B cell (primary cell): Measurements from ENCODE around the gene SERPINA10. TPM values are rescaled to one million over a fixed set of nuclear protein-coding genes. Genes with fewer than 3 reads are reported as not detected.

Experiments used
- ATAC-seq: fragments of 200-7000 bp; cut with Tn5 transposase; one replicate; pipeline ENCODE4 v1.10.0; 2021; ENCODE audit warnings: low read depth, mild to moderate bottlenecking, moderate number of reproducible peaks, moderate library complexity
- CTCF ChIA-PET: fragments of 350-600 bp; sonication (Branson Sonifier 250); formaldehyde crosslinking; loops from one replicate; lab custom pipeline; 2021; ENCODE audit warnings: antibody characterized with exemption, inconsistent platforms; lab: Charles Lee
- POLR2A ChIA-PET: fragments of 350-600 bp; sonication (Branson Sonifier 250); formaldehyde crosslinking; loops from one replicate; lab custom pipeline; 2021; ENCODE audit warnings: antibody characterized with exemption; lab: Charles Lee
- DNase-seq: peaks from one replicate; pipeline ENCODE4 v3.0.0; 2013
- H2AFZ ChIP-seq: 2 replicates; pipeline ENCODE4 v1.6.1; 2012; ENCODE audit warnings: mild to moderate bottlenecking, low read depth, low read length; ENCODE audit not compliant: insufficient read depth, poor library complexity, severe bottlenecking
- H3K27ac ChIP-seq, 2 donors: 1 replicate in 1 of 2; 2 replicates in 1 of 2; pipeline ENCODE4 v1.5.1; 2012 to 2013; ENCODE audit warnings: low read length in 2 of 2, mild to moderate bottlenecking in 2 of 2, moderate library complexity in 1 of 2
- H3K27me3 ChIP-seq, 4 experiments: fragments of 200-600 bp in 1 of 4; sonication (generic) in 1 of 4; replicated peaks in 1 of 4; 1 replicate in 2 of 4; 2 replicates in 2 of 4; pipeline versions ENCODE4 v1.6.1 to v1.7.0; 2013 to 2016; ENCODE audit warnings: low read length in 3 of 4, mild to moderate bottlenecking in 2 of 4, mixed read lengths in 1 of 4, moderate library complexity in 1 of 4; ENCODE audit not compliant: insufficient read depth in 4 of 4, control insufficient read depth in 3 of 4; ENCODE audit errors: control extremely low read depth in 1 of 4
- H3K36me3 ChIP-seq, 2 experiments: replicated peaks in 1 of 2; 1 replicate in 1 of 2; 2 replicates in 1 of 2; pipeline versions ENCODE4 v1.6.1 to v1.7.1; 2013; ENCODE audit warnings: low read length in 1 of 2; ENCODE audit not compliant: insufficient read depth in 2 of 2, control insufficient read depth in 1 of 2; ENCODE audit errors: control extremely low read depth in 1 of 2, extremely low read depth in 1 of 2
- H3K4me1 ChIP-seq, 2 donors: fragments of 200-600 bp in 1 of 2; sonication (generic) in 1 of 2; 1 replicate in 1 of 2; 2 replicates in 1 of 2; pipeline versions ENCODE4 v1.5.1 to v1.6.1; 2013 to 2017; ENCODE audit warnings: low read length in 2 of 2; ENCODE audit not compliant: control insufficient read depth in 2 of 2, insufficient read depth in 2 of 2
- H3K4me2 ChIP-seq: replicated peaks from 2 replicates; pipeline ENCODE3; 2012; ENCODE audit warnings: mild to moderate bottlenecking, low read depth, low read length; ENCODE audit not compliant: poor library complexity, severe bottlenecking
- H3K4me3 ChIP-seq, 5 experiments: fragments of 200-600 bp in 1 of 5; sonication (generic) in 1 of 5; 1 replicate in 3 of 5; 2 replicates in 2 of 5; pipeline versions ENCODE4 v1.5.1 to v1.7.0; 2011 to 2016; ENCODE audit warnings: low read length in 4 of 5, mild to moderate bottlenecking in 4 of 5, low read depth in 2 of 5, control low read depth in 1 of 5, moderate library complexity in 1 of 5; ENCODE audit not compliant: insufficient read depth in 1 of 5; ENCODE audit errors: control extremely low read depth in 1 of 5, extremely low read depth in 1 of 5
- H3K79me2 ChIP-seq: fragments of 200-600 bp; sonication (generic); one replicate; pipeline ENCODE4 v1.6.0; 2016; ENCODE audit warnings: low read length; ENCODE audit not compliant: control insufficient read depth, insufficient read depth
- H3K9ac ChIP-seq: fragments of 200-600 bp; sonication (generic); 2 replicates; pipeline ENCODE4 v1.6.1; 2017; ENCODE audit warnings: mild to moderate bottlenecking, low read length, moderate library complexity
- H3K9me3 ChIP-seq, 3 donors: one replicate each; pipeline versions ENCODE4 v1.6.1 to v1.7.1; 2013; ENCODE audit warnings: low read length in 2 of 3; ENCODE audit not compliant: control insufficient read depth in 2 of 3, insufficient read depth in 1 of 3; ENCODE audit errors: control extremely low read depth in 1 of 3
- H4K20me1 ChIP-seq: 2 replicates; pipeline ENCODE4 v1.6.0; 2012; ENCODE audit warnings: mild to moderate bottlenecking, low read length; ENCODE audit not compliant: insufficient read depth, control insufficient read depth, poor library complexity, severe bottlenecking
- H3K27ac Mint-ChIP-seq: one replicate; pipeline ENCODE4 v1.8.0; 2021; ENCODE audit warnings: mixed read lengths
- H3K27me3 Mint-ChIP-seq: one replicate; pipeline ENCODE4 v1.8.0; 2021; ENCODE audit warnings: mixed read lengths
- H3K4me1 Mint-ChIP-seq: one replicate; pipeline ENCODE4 v1.8.0; 2021; ENCODE audit warnings: mixed read lengths
- H3K4me3 Mint-ChIP-seq: one replicate; pipeline ENCODE4 v1.8.0; 2021; ENCODE audit warnings: mixed read lengths
- H3K9me3 Mint-ChIP-seq: one replicate; pipeline ENCODE4 v1.8.0; 2022; ENCODE audit warnings: mixed read lengths; ENCODE audit not compliant: insufficient read depth
- EZH2 ChIP-seq: IDR thresholded peaks from 2 replicates; pipeline ENCODE4 v1.6.1; 2012; ENCODE audit warnings: borderline replicate concordance, low read depth, mild to moderate bottlenecking, moderate library complexity, low read length; ENCODE audit not compliant: insufficient read depth, poor library complexity, severe bottlenecking
- WGBS: methylation state at CpG from one replicate; pipeline ENCODE4 v1.1.5; 2013; ENCODE audit warnings: missing lambda C conversion rate; ENCODE audit not compliant: insufficient coverage; 5-methylcytosine and 5-hydroxymethylcytosine counted together
- intact Hi-C: fragments of 100-400 bp; cut with micrococcal nuclease; formaldehyde crosslinking; loops from one replicate; pipeline ENCODE4 v1.10.0; 2022
- polyA plus RNA-seq: library from polyadenylated mRNA; depleted of rRNA; stranded (reverse); fragments of >200 nt; gene quantifications from 2 replicates; pipeline ENCODE4 v1.2.3, GENCODE V29; 2012
- total RNA-seq, 2 donors: library from RNA; stranded (reverse); fragments of 120-200 nt in 1 of 2; gene quantifications; 1 replicate in 1 of 2; 2 replicates in 1 of 2; pipeline versions ENCODE4 v1.2.3 to v1.2.4, GENCODE V29; 2013 to 2022
- TF ChIP-seq, protein P1 (sequence below): fragments of 200-600 bp; IDR thresholded peaks from one replicate; pipeline ENCODE4 v1.8.0; 2022; ENCODE audit warnings: antibody characterized with exemption, mild to moderate bottlenecking

Gene SERPINA10
- total and polyA plus RNA-seq, 2 donors (not counting 1 experiment from before 2014, with no cell fraction given) = not detected

DNA sequence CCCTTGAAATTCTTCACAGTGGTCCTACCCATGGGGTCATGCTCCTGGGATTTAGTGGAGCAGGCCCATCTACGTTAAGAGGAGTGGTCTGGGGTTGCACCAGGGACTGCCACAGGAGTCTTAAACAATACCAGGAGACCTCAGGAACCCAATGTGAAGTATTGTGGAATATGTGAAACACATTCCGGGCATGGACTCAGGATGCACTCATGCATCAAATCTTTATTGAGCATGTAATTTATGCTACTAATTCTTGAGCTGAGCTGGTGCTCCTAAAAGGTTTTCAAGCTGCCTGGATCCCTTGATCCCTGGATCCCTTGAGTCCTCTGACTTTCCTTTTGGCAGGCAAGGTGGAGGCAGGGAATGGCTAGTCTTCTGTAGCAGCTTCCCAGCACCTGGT lies 8.8 kb downstream of the SERPINA10 start:
- Histone ChIP-seq H3K4me3 (no peak overlapping the region), H3K27me3 (no peaks in the 10 kb centered on the region), H3K9ac (no peak overlapping the region), H3K79me2 (no peaks in the 10 kb centered on the region), H3K9me3 (peaks cover 0 to 6% (median 0%) of the 10 kb centered on the region in 3 donors), H4K20me1 (no peaks in the 10 kb centered on the region), H3K36me3 (no peaks in the 10 kb centered on the region), H3K4me2 (no peak overlapping the region), H2AFZ (no peak overlapping the region), H3K27ac (no peak overlapping the region), H3K4me1 (no peaks in the 10 kb centered on the region)
- ATAC-seq (no peak), DNase-seq (no peak)
- Mint-ChIP-seq H3K4me1 (no peaks in the 10 kb centered on the region), H3K27ac (no peak overlapping the region), H3K9me3 (peaks cover 2% of the 10 kb centered on the region), H3K4me3 (no peak overlapping the region), H3K27me3 (peaks cover 16% of the 10 kb centered on the region)
- CTCF ChIA-PET = no interaction called here
- POLR2A ChIA-PET = no interaction called here
- intact Hi-C loops = no loop called here
- 90% methylated on average over 1 of the region's 2 CpGs for WGBS
- TF ChIP-seq EZH2 = no peak
- TF ChIP-seq, protein P1, sequence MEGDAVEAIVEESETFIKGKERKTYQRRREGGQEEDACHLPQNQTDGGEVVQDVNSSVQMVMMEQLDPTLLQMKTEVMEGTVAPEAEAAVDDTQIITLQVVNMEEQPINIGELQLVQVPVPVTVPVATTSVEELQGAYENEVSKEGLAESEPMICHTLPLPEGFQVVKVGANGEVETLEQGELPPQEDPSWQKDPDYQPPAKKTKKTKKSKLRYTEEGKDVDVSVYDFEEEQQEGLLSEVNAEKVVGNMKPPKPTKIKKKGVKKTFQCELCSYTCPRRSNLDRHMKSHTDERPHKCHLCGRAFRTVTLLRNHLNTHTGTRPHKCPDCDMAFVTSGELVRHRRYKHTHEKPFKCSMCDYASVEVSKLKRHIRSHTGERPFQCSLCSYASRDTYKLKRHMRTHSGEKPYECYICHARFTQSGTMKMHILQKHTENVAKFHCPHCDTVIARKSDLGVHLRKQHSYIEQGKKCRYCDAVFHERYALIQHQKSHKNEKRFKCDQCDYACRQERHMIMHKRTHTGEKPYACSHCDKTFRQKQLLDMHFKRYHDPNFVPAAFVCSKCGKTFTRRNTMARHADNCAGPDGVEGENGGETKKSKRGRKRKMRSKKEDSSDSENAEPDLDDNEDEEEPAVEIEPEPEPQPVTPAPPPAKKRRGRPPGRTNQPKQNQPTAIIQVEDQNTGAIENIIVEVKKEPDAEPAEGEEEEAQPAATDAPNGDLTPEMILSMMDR = no peak

DNA sequence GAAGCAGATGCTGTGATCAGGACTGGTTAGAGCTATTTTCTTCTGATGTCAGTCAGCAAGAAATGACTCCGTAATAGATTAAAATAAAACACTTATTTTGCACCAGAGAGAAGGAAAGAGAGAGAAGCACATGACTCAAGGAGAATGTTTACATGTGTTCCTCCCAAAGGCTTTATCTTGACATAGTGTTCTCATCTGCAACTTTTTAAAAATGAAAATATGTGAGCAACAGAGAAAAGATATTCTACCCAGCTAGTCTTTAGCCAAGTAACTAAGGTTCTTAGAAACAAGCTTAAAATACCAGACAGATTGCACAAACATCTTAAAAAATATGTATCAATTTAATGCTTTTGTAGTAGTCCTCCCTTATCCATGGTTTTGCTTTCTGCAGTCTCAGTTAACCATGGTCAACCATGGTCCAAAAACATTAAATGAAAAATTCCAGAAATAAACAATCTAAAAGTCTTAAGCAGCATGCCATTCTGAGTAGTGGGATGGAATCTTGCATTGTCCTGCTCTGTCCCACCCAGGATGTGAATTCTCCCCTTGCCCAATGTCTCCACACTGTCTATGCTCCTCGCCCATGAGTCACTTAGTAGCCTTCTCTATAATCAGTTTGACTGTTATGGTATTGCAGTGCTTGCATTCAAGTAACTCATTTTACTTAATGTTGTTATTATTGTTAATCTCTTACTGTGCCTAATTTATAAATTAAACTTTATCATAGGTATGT lies 9.9 kb downstream of the SERPINA10 start:
- Histone ChIP-seq H4K20me1 (no peaks in the 10 kb centered on the region), H3K27ac (no peak overlapping the region), H3K4me3 (no peak overlapping the region), H3K36me3 (no peaks in the 10 kb centered on the region), H2AFZ (no peak overlapping the region), H3K9me3 (peaks cover 0 to under 1% (median 0%) of the 10 kb centered on the region in 3 donors), H3K9ac (no peak overlapping the region), H3K79me2 (no peaks in the 10 kb centered on the region), H3K4me1 (no peaks in the 10 kb centered on the region), H3K27me3 (no peaks in the 10 kb centered on the region), H3K4me2 (no peak overlapping the region)
- no peak overlapping the region for H3K4me3 Mint-ChIP-seq
- H3K27ac Mint-ChIP-seq = no peak overlapping the region
- WGBS = no CpG with 5 or more reads among the region's 2 CpGs
- peaks cover 2% of the 10 kb centered on the region for H3K9me3 Mint-ChIP-seq
- H3K4me1 Mint-ChIP-seq = no peaks in the 10 kb centered on the region
- intact Hi-C loops = no loop called here
- DNase-seq (no peak), ATAC-seq (no peak)
- CTCF ChIA-PET = no interaction called here
- peaks cover 16% of the 10 kb centered on the region for H3K27me3 Mint-ChIP-seq
- no peak for TF ChIP-seq EZH2
- TF ChIP-seq, protein P1 = no peak
- POLR2A ChIA-PET = no interaction called here
